HepG2 (cell line): ENCODE data around the gene CCDC54. TPM values are rescaled to one million over a fixed set of nuclear protein-coding genes. Genes with fewer than 3 reads are reported as not detected.

Experiments used
- ATAC-seq: fragments of 200-7000 bp; cut with Tn5 transposase; 3 replicates; pipeline ENCODE4 v1.9.1; 2020; ENCODE audit warnings: mild to moderate bottlenecking, moderate library complexity
- BruUV-seq: library from RNA; stranded (reverse); fragments of 400-500 nt; replicated peaks from 2 replicates; lab custom pipeline; 2021; lab: Mats Ljungman, UMichigan
- CTCF ChIA-PET: fragments of 300-600 bp; formaldehyde crosslinking; extraction: SDS; loops from one replicate; lab custom pipeline; 2021; ENCODE audit warnings: low total read pairs, inconsistent platforms, low intra/inter-chr PET ratio; lab: Yijun Ruan, JAX
- POLR2A ChIA-PET: fragments of 350-600 bp; sonication (Branson Sonifier 250); formaldehyde crosslinking; loops from one replicate; lab custom pipeline; 2020; ENCODE audit warnings: antibody characterized with exemption, inconsistent platforms; lab: Yijun Ruan, JAX
- DNase-seq: peaks from one replicate; pipeline ENCODE4 v3.0.0-alpha.2; 2015; ENCODE audit warnings: low spot score
- FAIRE-seq: peaks from 3 replicates; lab custom pipeline; 2011; peaks lifted over from hg19 to GRCh38; lab: Jason Lieb, UNC
- H2AFZ ChIP-seq: one replicate; pipeline ENCODE4 v1.6.1; 2011; ENCODE audit warnings: low read length, inconsistent platforms
- H3K27ac ChIP-seq: fragments of 300-600 bp; 3 replicates; pipeline ENCODE4 v1.8.0; 2011; ENCODE audit warnings: mixed run types, mild to moderate bottlenecking, mixed read lengths, low read length, inconsistent platforms; ENCODE audit not compliant: insufficient read depth; ENCODE audit errors: extremely low read length
- H3K27me3 ChIP-seq, 2 experiments: fragments of 200-600 bp in 1 of 2; 2 replicates in 1 of 2; 3 replicates in 1 of 2; pipeline versions ENCODE4 v1.6.0 to v1.8.0; 2011; ENCODE audit warnings: low read length in 2 of 2, mild to moderate bottlenecking in 2 of 2, moderate library complexity in 2 of 2, inconsistent platforms in 1 of 2; ENCODE audit not compliant: insufficient read depth in 2 of 2, control insufficient read depth in 1 of 2
- H3K36me3 ChIP-seq, 2 experiments: fragments of 200-600 bp in 1 of 2; replicated peaks in 1 of 2; 2 replicates in 1 of 2; 3 replicates in 1 of 2; pipeline versions ENCODE4 v1.5.1 to v1.8.0; 2011; ENCODE audit warnings: low read length in 2 of 2, inconsistent platforms in 1 of 2; ENCODE audit not compliant: insufficient read depth in 2 of 2, control insufficient read depth in 1 of 2
- H3K4me1 ChIP-seq: 2 replicates; pipeline ENCODE4 v1.5.1; 2012; ENCODE audit warnings: low read length, inconsistent platforms; ENCODE audit not compliant: insufficient read depth
- H3K4me2 ChIP-seq: 2 replicates; pipeline ENCODE4 v1.6.0; 2011; ENCODE audit warnings: low read depth, low read length, inconsistent platforms
- H3K4me3 ChIP-seq, 3 experiments: fragments of 200-600 bp in 1 of 3; sonication (generic), shearing (Covaris generic) in 1 of 3; replicated peaks in 1 of 3; 2 replicates each; pipeline ENCODE4 v1.5.1; 2011 to 2016; ENCODE audit warnings: low read length in 3 of 3, inconsistent platforms in 2 of 3, low read depth in 2 of 3, mild to moderate bottlenecking in 2 of 3, control low read depth in 1 of 3, mixed read lengths in 1 of 3; ENCODE audit not compliant: insufficient read depth in 1 of 3
- H3K79me2 ChIP-seq: one replicate; pipeline ENCODE4 v1.6.1; 2011; ENCODE audit warnings: low read length, inconsistent platforms; ENCODE audit not compliant: insufficient read depth
- H3K9ac ChIP-seq: 2 replicates; pipeline ENCODE4 v1.6.0; 2011; ENCODE audit warnings: mild to moderate bottlenecking, low read depth, low read length, inconsistent platforms; ENCODE audit not compliant: insufficient read depth
- H3K9me3 ChIP-seq: 2 replicates; pipeline ENCODE4 v1.5.1; 2012; ENCODE audit warnings: mild to moderate bottlenecking, low read length
- H4K20me1 ChIP-seq: 2 replicates; pipeline ENCODE4 v1.6.0; 2011; ENCODE audit warnings: inconsistent platforms, mild to moderate bottlenecking, low read length, moderate library complexity; ENCODE audit not compliant: insufficient read depth
- CENPBD1 ChIP-seq: sonication (generic); formaldehyde crosslinking; IDR thresholded peaks from 2 replicates; pipeline ENCODE4 v1.8.0; 2022; ENCODE audit warnings: missing genetic modification reagents, low read depth, mild to moderate bottlenecking, borderline replicate concordance
- EZH2 ChIP-seq: conservative IDR thresholded peaks from 2 replicates; pipeline ENCODE4 v1.6.1; 2012; ENCODE audit warnings: mild to moderate bottlenecking, low read depth, low read length, moderate library complexity
- GATAD1 ChIP-seq: IDR thresholded peaks from 2 replicates; pipeline ENCODE4 v1.6.1; 2016; ENCODE audit warnings: missing genetic modification reagents, missing compliant biosample characterization
- ZNF12 ChIP-seq: sonication (generic); formaldehyde crosslinking; IDR thresholded peaks from 2 replicates; pipeline ENCODE4 v1.5.0; 2020; ENCODE audit warnings: missing genetic modification reagents
- ZNF143 ChIP-seq: sonication (generic); formaldehyde crosslinking; IDR thresholded peaks from 2 replicates; pipeline ENCODE4 v1.4.0; 2020; ENCODE audit warnings: missing genetic modification reagents
- ZNF180 ChIP-seq: sonication (generic); formaldehyde crosslinking; IDR thresholded peaks from 2 replicates; pipeline ENCODE4 v1.4.0; 2020; ENCODE audit warnings: low read depth, missing genetic modification reagents, borderline replicate concordance
- ZNF296 ChIP-seq: sonication (generic); formaldehyde crosslinking; conservative IDR thresholded peaks from 2 replicates; pipeline ENCODE4 v1.5.0; 2020; ENCODE audit warnings: mild to moderate bottlenecking, missing genetic modification reagents
- WGBS: methylation state at CpG from one replicate; pipeline ENCODE4 v1.1.6; 2017; ENCODE audit warnings: low lambda C conversion rate; 5-methylcytosine and 5-hydroxymethylcytosine counted together
- in situ Hi-C: cut with HindIII; loops from 2 replicates; pipeline ENCODE4 v1.10.0; 2017; ENCODE audit warnings: low pct_unique_long_range_greater_than_20kb; ENCODE audit not compliant: extremely low pct_ligation_motif_present
- intact Hi-C: fragments of 100-400 bp; cut with micrococcal nuclease; formaldehyde crosslinking; loops from one replicate; pipeline ENCODE4 v1.10.0; 2022; ENCODE audit not compliant: unreplicated experiment
- polyA plus RNA-seq, 8 experiments: library from polyadenylated mRNA; depleted of rRNA in 3 of 8; stranded (reverse) in 7 of 8; unstranded in 1 of 8; fragments of >200 nt; fragmentation: Illumina TruSeq in 4 of 8; extraction: Trizol in 4 of 8; gene quantifications; 2 replicates each; pipeline versions ENCODE4 v1.2.1 to v1.2.3, GENCODE V29; 2011 to 2016; ENCODE audit warnings: low read depth in 4 of 8, missing spikeins in 1 of 8, mixed read lengths in 1 of 8; ENCODE audit not compliant: insufficient read depth in 1 of 8
- total RNA-seq, 5 experiments: library from RNA; depleted of rRNA; stranded (reverse); fragments of >200 nt; fragmentation: Illumina TruSeq; extraction: Trizol; gene quantifications; 2 replicates each; pipeline ENCODE4 v1.2.3, GENCODE V29; 2016; ENCODE audit warnings: low read depth in 1 of 5

Gene CCDC54
- total and polyA plus RNA-seq, 2 of the 13 experiments (the other 11 are each of a cell fraction or from before 2014, with no cell fraction given) = not detected

- POLR2A ChIA-PET = no interaction called here
- no TSS peak for BruUV-seq
- no peak overlapping the region for H3K4me3 ChIP-seq
- TF ChIP-seq ZNF180 (no peak), ZNF143 (CRISPR knock-in tag) (0 out of 2 replicates have a peak, but pooled peaks have one; percentile 25), ZNF296 (CRISPR knock-in tag) (no peak)
- ATAC-seq (no peak), FAIRE-seq (no peak), DNase-seq (no peak)
- H3K9me3 ChIP-seq = no peaks in the 10 kb centered on the region
- no peaks in the 10 kb centered on the region for H4K20me1 ChIP-seq
- H3K36me3 ChIP-seq = no peaks in the 10 kb centered on the region
- WGBS = 0% methylated on average over 1 of the region's 1 CpG
- no peaks in the 10 kb centered on the region for H3K79me2 ChIP-seq
- H3K4me2 ChIP-seq = no peak overlapping the region
- no peaks in the 10 kb centered on the region for H3K4me1 ChIP-seq
- H3K9ac ChIP-seq = no peak overlapping the region
- in situ Hi-C loops (no loop called here), intact Hi-C loops (no loop called here)
- H2AFZ ChIP-seq = no peak overlapping the region
- H3K27ac ChIP-seq = no peak overlapping the region
- H3K27me3 ChIP-seq = no peaks in the 10 kb centered on the region; a peak in 1 of 5 replicates
- CTCF ChIA-PET = no interaction called here
Measured at GRCh38 chr3:107394502-107394901, 17.3 kb downstream of the CCDC54 start.

- in situ Hi-C loops = no loop called here
- ATAC-seq = no peak
Measured at GRCh38 chr3:107395066-107395465, 17.8 kb downstream of the CCDC54 start.

More at GRCh38 chr3:107395066-107395465, 17.8 kb downstream of the CCDC54 start:
- CTCF ChIA-PET = no interaction called here
- H3K27me3 ChIP-seq = no peaks in the 10 kb centered on the region; a peak in 1 of 5 replicates
- no peak overlapping the region for H3K4me2 ChIP-seq
- DNase-seq = no peak
- H2AFZ ChIP-seq = no peak overlapping the region
- BruUV-seq = no TSS peak
- intact Hi-C loops = no loop called here
- 21% methylated on average over 2 of the region's 2 CpGs for WGBS
- no peak for TF ChIP-seq EZH2
- no peak for TF ChIP-seq GATAD1
- no peak for TF ChIP-seq ZNF12 (CRISPR knock-in tag)
- no peak for TF ChIP-seq CENPBD1 (CRISPR knock-in tag)
- no peaks in the 10 kb centered on the region for H3K4me1 ChIP-seq
- H3K9ac ChIP-seq = no peak overlapping the region
- POLR2A ChIA-PET = no interaction called here
- no peaks in the 10 kb centered on the region for H3K9me3 ChIP-seq
- no peak for FAIRE-seq
- H3K4me3 ChIP-seq = no peak overlapping the region
- no peaks in the 10 kb centered on the region for H3K36me3 ChIP-seq
- H4K20me1 ChIP-seq = no peaks in the 10 kb centered on the region
- no peak overlapping the region for H3K27ac ChIP-seq
- H3K79me2 ChIP-seq = no peaks in the 10 kb centered on the region
